ENCODE results near the gene EXOC3L4. TPM values are rescaled to one million over a fixed set of nuclear protein-coding genes. Genes with fewer than 3 reads are reported as not detected.
A peak's percentile ranks its signal among the peaks of the same experiment; 100 is the strongest.

The EXOC3L4 gene
- total and polyA plus RNA-seq, 2 of the 8 experiments (the other 6 are each of a cell fraction or from before 2014, with no cell fraction given): 0.45 to 0.57 TPM

DNA sequence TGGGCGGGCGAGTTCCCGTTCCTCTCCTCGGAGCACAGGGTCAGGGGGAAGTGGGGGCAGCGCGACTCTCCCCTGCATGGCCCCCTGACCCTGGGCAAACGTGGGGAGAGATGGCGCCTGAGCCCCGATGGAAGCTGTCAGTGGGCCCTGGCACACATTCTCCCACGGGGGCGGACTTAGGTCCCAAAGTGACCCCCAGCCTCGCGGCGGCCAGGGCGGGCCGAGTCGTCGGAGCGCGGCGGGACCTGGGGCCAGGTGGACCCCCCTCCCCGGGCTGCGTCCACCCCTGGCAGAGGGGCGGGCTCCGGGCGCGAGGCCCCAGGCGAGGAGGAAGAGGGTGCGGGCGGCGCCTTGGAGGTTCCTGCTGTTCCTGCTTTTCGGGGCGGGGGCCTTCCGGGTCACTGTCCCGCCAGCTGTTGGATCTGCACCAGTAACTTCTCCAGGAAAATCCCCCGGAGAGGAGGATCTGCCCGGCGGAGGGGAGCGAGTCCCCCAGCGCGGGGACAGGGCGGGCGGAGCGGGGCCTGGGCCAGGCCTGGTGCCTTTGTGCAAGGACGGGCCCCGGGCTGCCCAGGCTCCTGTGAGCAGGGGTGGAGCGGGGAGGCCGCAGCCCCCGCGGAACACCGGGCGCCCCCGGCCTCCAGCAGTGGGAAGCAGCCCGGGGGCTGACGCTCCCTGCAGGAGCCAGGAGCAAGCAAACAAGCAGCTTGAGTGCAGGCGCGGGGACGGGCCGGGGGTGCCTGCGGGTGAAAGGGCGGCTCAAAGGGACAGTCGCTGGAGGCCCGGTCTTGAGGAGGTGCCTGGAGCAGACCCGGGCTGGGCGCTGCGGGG is 44.0 kb downstream of the EXOC3L4 start:
- Histone ChIP-seq H2AFZ (ENCODE audit: low read length) (no peak overlapping the region), H3K27me3 (replicated peaks in 1 of 4; ENCODE audit: control insufficient read depth in 3 of 4, extremely low read depth in 1 of 4, insufficient read depth in 3 of 4, low read length in 3 of 4) (peaks cover 0 to 23% (median 11%) of the 10 kb centered on the region in 4 experiments; a peak in 6 of 7 replicates), H2BK15ac (ENCODE audit: low read length) (no peak overlapping the region), H4K91ac (replicated peaks; ENCODE audit: insufficient read length, low read length) (peak overlapping the region; percentile 44), H2BK20ac (ENCODE audit: low read length) (no peak overlapping the region), H3K4me3 (ENCODE audit: extremely low read depth in 1 of 4, insufficient read depth in 2 of 4, low read depth in 3 of 4, low read length in 4 of 4) (peak overlapping the region; percentile 39 to 66 (median 42)), H3K27ac (ENCODE audit: low read depth, low read length) (no peak overlapping the region), H3K79me1 (ENCODE audit: low read depth, low read length) (no peaks in the 10 kb centered on the region), H3K36me3 (ENCODE audit: control insufficient read depth in 2 of 4, insufficient read depth in 4 of 4, low read length in 3 of 4) (peaks cover 0 to 3% (median 3%) of the 10 kb centered on the region in 4 experiments; a peak in 4 of 8 replicates), H4K8ac (ENCODE audit: extremely low read depth, insufficient read depth, low read length) (peak overlapping the region; percentile 58), H2BK120ac (replicated peaks; ENCODE audit: low read depth, low read length) (no peak overlapping the region), H3K56ac (replicated peaks; ENCODE audit: insufficient read length, low read depth, low read length) (no peak overlapping the region), H3K4me1 (replicated peaks in 1 of 4; ENCODE audit: control insufficient read depth in 3 of 4, insufficient read depth in 4 of 4, low read length in 3 of 4) (peaks cover 0 to 11% (median 6%) of the 10 kb centered on the region in 4 experiments; a peak in 6 of 7 replicates), H2BK5ac (ENCODE audit: low read depth, low read length) (no peak overlapping the region; the same call in 1 of the 2 replicates), H3K9ac (replicated peaks in 1 of 4; ENCODE audit: extremely low read depth in 1 of 4, low read depth in 3 of 4, low read length in 3 of 4) (no peak overlapping the region; a peak in 1 of 7 replicates), H3K4me2 (ENCODE audit: insufficient read depth in 1 of 2, low read depth in 2 of 2, low read length in 2 of 2) (peak overlapping the region; percentile 82 to 86), H4K20me1 (replicated peaks in 1 of 2; ENCODE audit: control insufficient read depth in 1 of 2, insufficient read depth in 2 of 2, low read length in 2 of 2) (peaks cover 0 to 3% of the 10 kb centered on the region in 2 experiments), H3K4ac (replicated peaks; ENCODE audit: insufficient read length, low read depth, low read length) (no peak overlapping the region), H3K9me3 (ENCODE audit: insufficient read depth in 2 of 2, low read depth in 1 of 2, low read length in 1 of 2) (no peaks in the 10 kb centered on the region), H3K79me2 (ENCODE audit: control insufficient read depth in 1 of 2, insufficient read depth in 2 of 2, low read length in 2 of 2) (no peaks in the 10 kb centered on the region), H3K23ac (ENCODE audit: insufficient read length) (no peak overlapping the region), H3K18ac (ENCODE audit: extremely low read depth, low read length) (peak overlapping the region; percentile 78), H2BK12ac (ENCODE audit: low read depth, low read length) (peak overlapping the region; percentile 50; the same call in 1 of the 2 replicates), H3K23me2 (ENCODE audit: low read depth, low read length) (peaks cover 13% of the 10 kb centered on the region; the same call in 1 of the 2 replicates), H4K5ac (ENCODE audit: insufficient read length, low read depth, low read length) (no peak overlapping the region), H3K14ac (ENCODE audit: insufficient read length) (no peak overlapping the region), H2AK5ac (ENCODE audit: low read depth, low read length) (no peak overlapping the region)
- FAIRE-seq (no peak), DNase-seq (ENCODE audit: low read depth in 1 of 2, low spot score in 2 of 2) (peak in 1 of 2 experiments; percentile 58)
- ChIA-PET CTCF (ENCODE audit: partially characterized antibody) (interaction anchor here (0.5 to 10.5 kb wide), 9 partner anchors 12 to 153 kb away, joined by 3 to 147 read pairs (median 4); partner anchors contain the start of gene TNFAIP2), POLR2A (ENCODE audit: partially characterized antibody) (interaction anchor here (0.7 to 4.6 kb wide), 6 partner anchors 10 to 148 kb away, joined by 3 to 26 read pairs (median 4); partner anchors contain the start of gene TNFAIP2)
- WGBS, 2 experiments (ENCODE audit: extremely low coverage in 1 of 2, insufficient coverage in 1 of 2, insufficient read length in 1 of 2, insufficient replicate concordance in 2 of 2, low coverage in 1 of 2, low lambda C conversion rate in 2 of 2, missing lambda C conversion rate in 1 of 2): 22% methylated on average over 23 of the region's 66 CpGs; no CpG with 5 or more reads in 1 of the 2 experiments
- no peak for TF ChIP-seq EZH2 (IDR thresholded peaks at IDR 0.05; ENCODE audit: low read depth, low read length, severe bottlenecking)
- no peak for TF ChIP-seq CTBP2 (IDR thresholded peaks at IDR 0.05; ENCODE audit: borderline replicate concordance, insufficient read depth, insufficient read length, low read length)
- no peak for TF ChIP-seq POU5F1 (IDR thresholded peaks at IDR 0.05; ENCODE audit: low read depth, low read length)
- TF ChIP-seq, protein P1, sequence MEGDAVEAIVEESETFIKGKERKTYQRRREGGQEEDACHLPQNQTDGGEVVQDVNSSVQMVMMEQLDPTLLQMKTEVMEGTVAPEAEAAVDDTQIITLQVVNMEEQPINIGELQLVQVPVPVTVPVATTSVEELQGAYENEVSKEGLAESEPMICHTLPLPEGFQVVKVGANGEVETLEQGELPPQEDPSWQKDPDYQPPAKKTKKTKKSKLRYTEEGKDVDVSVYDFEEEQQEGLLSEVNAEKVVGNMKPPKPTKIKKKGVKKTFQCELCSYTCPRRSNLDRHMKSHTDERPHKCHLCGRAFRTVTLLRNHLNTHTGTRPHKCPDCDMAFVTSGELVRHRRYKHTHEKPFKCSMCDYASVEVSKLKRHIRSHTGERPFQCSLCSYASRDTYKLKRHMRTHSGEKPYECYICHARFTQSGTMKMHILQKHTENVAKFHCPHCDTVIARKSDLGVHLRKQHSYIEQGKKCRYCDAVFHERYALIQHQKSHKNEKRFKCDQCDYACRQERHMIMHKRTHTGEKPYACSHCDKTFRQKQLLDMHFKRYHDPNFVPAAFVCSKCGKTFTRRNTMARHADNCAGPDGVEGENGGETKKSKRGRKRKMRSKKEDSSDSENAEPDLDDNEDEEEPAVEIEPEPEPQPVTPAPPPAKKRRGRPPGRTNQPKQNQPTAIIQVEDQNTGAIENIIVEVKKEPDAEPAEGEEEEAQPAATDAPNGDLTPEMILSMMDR (IDR thresholded peaks at IDR 0.05; ENCODE audit: control extremely low read depth in 1 of 3, insufficient read depth in 1 of 3, low read depth in 1 of 3, low read length in 3 of 3): no peak
- TF ChIP-seq SIX5 (IDR thresholded peaks at IDR 0.05; ENCODE audit: low read depth, low read length): no peak
- TF ChIP-seq GABPA (IDR thresholded peaks at IDR 0.05; ENCODE audit: borderline replicate concordance, insufficient read depth, low read length): 0 out of 2 replicates have a peak, but pooled peaks have one; percentile 17
- TF ChIP-seq, protein P2, sequence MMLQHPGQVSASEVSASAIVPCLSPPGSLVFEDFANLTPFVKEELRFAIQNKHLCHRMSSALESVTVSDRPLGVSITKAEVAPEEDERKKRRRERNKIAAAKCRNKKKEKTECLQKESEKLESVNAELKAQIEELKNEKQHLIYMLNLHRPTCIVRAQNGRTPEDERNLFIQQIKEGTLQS (IDR thresholded peaks at IDR 0.05; ENCODE audit: insufficient read depth, low read depth, low read length): no peak

All from H1 (cell line).